HCT116 (cell line): ENCODE results near the gene ANKRD16. TPM values are rescaled to one million over a fixed set of nuclear protein-coding genes. Genes with fewer than 3 reads are reported as not detected.

Experiments used
- ATAC-seq: fragments of 200-7000 bp; cut with Tn5 transposase; 2 replicates; pipeline ENCODE4 v1.9.1; 2020; ENCODE audit warnings: mild to moderate bottlenecking, moderate library complexity
- BruUV-seq: library from RNA; stranded (reverse); fragments of 400-500 nt; replicated peaks from 2 replicates; lab custom pipeline; 2021; lab: Mats Ljungman, UMichigan
- CTCF ChIA-PET: fragments of 300-600 bp; sonication (Branson Sonifier 250); formaldehyde crosslinking; loops from one replicate; lab custom pipeline; 2021; ENCODE audit warnings: antibody characterized with exemption; lab: Charles Lee
- POLR2A ChIA-PET: fragments of 300-600, 350-600 bp; sonication (Branson Sonifier 250); formaldehyde crosslinking; loops from one replicate; lab custom pipeline; 2021; ENCODE audit warnings: antibody characterized with exemption; lab: Charles Lee
- RAD21 ChIA-PET, 2 experiments: fragments of 300-600 bp; sonication (Branson Sonifier 250); formaldehyde crosslinking; loops; one replicate each; lab custom pipeline; 2023; ENCODE audit warnings: low total read pairs in 2 of 2; ENCODE audit not compliant: uncharacterized antibody in 2 of 2, unreplicated experiment in 2 of 2, low non-redundant PET in 1 of 2; lab: Charles Lee
- DNase-seq: peaks from one replicate; pipeline ENCODE4 v3.0.0-alpha.2; 2010; ENCODE audit warnings: low read depth, low spot score
- H2AFZ ChIP-seq: fragments of 200-600 bp; shearing (Covaris generic), sonication (generic); 2 replicates; pipeline ENCODE4 v1.6.1; 2017; ENCODE audit warnings: low read depth, mixed run types, mixed read lengths, antibody characterized with exemption, low read length; ENCODE audit not compliant: poor library complexity, severe bottlenecking
- H3K27ac ChIP-seq: 2 replicates; pipeline ENCODE4 v1.5.1; 2012; ENCODE audit warnings: low read depth, low read length
- H3K27me3 ChIP-seq: fragments of 200-600 bp; sonication (generic); 2 replicates; pipeline ENCODE4 v1.6.1; 2016; ENCODE audit warnings: mixed run types, low read length, mixed read lengths; ENCODE audit not compliant: insufficient read depth
- H3K36me3 ChIP-seq, 2 experiments: fragments of 200-500 bp in 1 of 2; fragments of 200-600 bp in 1 of 2; sonication (Bioruptor generic) in 1 of 2; sonication (generic) in 1 of 2; 2 replicates each; pipeline versions ENCODE4 v1.5.1 to v1.6.1; 2014 to 2016; ENCODE audit warnings: low read length in 2 of 2, inconsistent platforms in 1 of 2, mixed read lengths in 1 of 2, mixed run types in 1 of 2; ENCODE audit not compliant: insufficient read depth in 2 of 2, control insufficient read depth in 1 of 2
- H3K4me1 ChIP-seq, 2 experiments: fragments of 200-600 bp in 1 of 2; sonication (generic) in 1 of 2; 2 replicates each; pipeline versions ENCODE4 v1.5.1 to v1.6.1; 2012 to 2017; ENCODE audit warnings: low read length in 2 of 2, inconsistent platforms in 1 of 2, mild to moderate bottlenecking in 1 of 2, mixed read lengths in 1 of 2, mixed run types in 1 of 2, moderate library complexity in 1 of 2; ENCODE audit not compliant: insufficient read depth in 2 of 2, control insufficient read depth in 1 of 2
- H3K4me2 ChIP-seq: fragments of 200-600 bp; sonication (generic); 2 replicates; pipeline ENCODE4 v1.6.1; 2017; ENCODE audit warnings: mixed run types, low read length, mixed read lengths
- H3K4me3 ChIP-seq, 2 experiments: fragments of 200-600 bp in 1 of 2; sonication (generic) in 1 of 2; replicated peaks in 1 of 2; 2 replicates each; pipeline ENCODE4 v1.5.1; 2011 to 2016; ENCODE audit warnings: low read length in 2 of 2, control low read depth in 1 of 2, low read depth in 1 of 2, mild to moderate bottlenecking in 1 of 2, mixed read lengths in 1 of 2, mixed run types in 1 of 2
- H3K79me2 ChIP-seq: fragments of 200-600 bp; sonication (generic); 2 replicates; pipeline ENCODE4 v1.6.1; 2017; ENCODE audit warnings: mild to moderate bottlenecking, mixed run types, low read length, moderate library complexity, mixed read lengths; ENCODE audit not compliant: insufficient read depth
- H3K9ac ChIP-seq: fragments of 200-600 bp; sonication (generic); 2 replicates; pipeline ENCODE4 v1.6.1; 2016; ENCODE audit warnings: low read length, mixed read lengths
- H3K9me2 ChIP-seq: fragments of 200-600 bp; sonication (generic), shearing (Covaris generic); 2 replicates; pipeline ENCODE4 v1.6.1; 2017; ENCODE audit warnings: mixed run types, mild to moderate bottlenecking, moderate library complexity; ENCODE audit not compliant: insufficient read depth
- H3K9me3 ChIP-seq, 2 experiments: fragments of 200-500 bp in 1 of 2; fragments of 200-600 bp in 1 of 2; sonication (Bioruptor generic) in 1 of 2; sonication (generic) in 1 of 2; 2 replicates each; pipeline ENCODE4 v1.6.1; 2014 to 2017; ENCODE audit warnings: low read length in 2 of 2, mixed read lengths in 2 of 2, inconsistent platforms in 1 of 2, low read depth in 1 of 2, mild to moderate bottlenecking in 1 of 2, mixed run types in 1 of 2, moderate library complexity in 1 of 2; ENCODE audit not compliant: control insufficient read depth in 1 of 2, insufficient read depth in 1 of 2
- H4K20me1 ChIP-seq: fragments of 200-600 bp; sonication (generic), shearing (Covaris generic); 2 replicates; pipeline ENCODE4 v1.6.1; 2017; ENCODE audit warnings: mixed run types, mild to moderate bottlenecking, moderate library complexity; ENCODE audit not compliant: insufficient read depth
- CBX3 ChIP-seq: IDR thresholded peaks from 2 replicates; pipeline ENCODE4 v1.6.1; 2012; ENCODE audit warnings: low read depth
- ELF1 ChIP-seq: IDR thresholded peaks from 2 replicates; pipeline ENCODE4 v1.6.1; 2012; ENCODE audit warnings: low read depth, borderline replicate concordance
- FOSL1 ChIP-seq: IDR thresholded peaks from 2 replicates; pipeline ENCODE4 v1.6.1; 2012; ENCODE audit warnings: low read depth
- JUND ChIP-seq: IDR thresholded peaks from 2 replicates; pipeline ENCODE4 v1.6.1; 2012
- POLR2A ChIP-seq: IDR thresholded peaks from 2 replicates; pipeline ENCODE4 v1.7.0; 2011; ENCODE audit warnings: borderline replicate concordance; ENCODE audit not compliant: insufficient read depth, insufficient read length; ENCODE audit errors: extremely low read depth
- POLR2AphosphoS5 ChIP-seq: IDR thresholded peaks from 2 replicates; pipeline ENCODE4 v1.6.1; 2011; ENCODE audit warnings: mild to moderate bottlenecking, low read depth, low read length, moderate library complexity
- REST ChIP-seq: IDR thresholded peaks from 2 replicates; pipeline ENCODE4 v1.6.1; 2012; ENCODE audit warnings: low read depth
- SP1 ChIP-seq: IDR thresholded peaks from 2 replicates; pipeline ENCODE4 v1.6.1; 2012; ENCODE audit warnings: low read depth
- SRF ChIP-seq: IDR thresholded peaks from 2 replicates; pipeline ENCODE4 v1.6.1; 2012; ENCODE audit warnings: low read depth
- ZNF274 ChIP-seq: fragments of 200-500 bp; sonication (Bioruptor generic); IDR thresholded peaks from 2 replicates; pipeline ENCODE4 v1.6.1; 2014; ENCODE audit warnings: mild to moderate bottlenecking, low read depth, low read length, inconsistent platforms
- intact Hi-C: fragments of 100-400 bp; cut with micrococcal nuclease; formaldehyde crosslinking; loops from 2 replicates; pipeline ENCODE4 v1.10.0; 2022
- total RNA-seq: library from RNA; stranded (reverse); gene quantifications from one replicate; pipeline ENCODE4 v1.2.1, GENCODE V29; 2021; ENCODE audit not compliant: unreplicated experiment

ANKRD16 gene
- total RNA-seq, 1 experiment from 2014 or later = 9.4 TPM

GRCh38 chr10:5935628-5936027 lies 45.9 kb upstream of the ANKRD16 start:
- no peaks in the 10 kb centered on the region for H3K4me1 ChIP-seq
- H3K36me3 ChIP-seq = peaks cover 17 to 27% of the 10 kb centered on the region in 2 experiments; a peak in 3 of 4 replicates
- no peaks in the 10 kb centered on the region for H3K9me3 ChIP-seq
- RAD21 ChIA-PET = no interaction called here
- no peak overlapping the region for H2AFZ ChIP-seq
- H3K4me2 ChIP-seq = no peak overlapping the region
- POLR2A ChIA-PET = no interaction called here
- no peaks in the 10 kb centered on the region for H4K20me1 ChIP-seq
- BruUV-seq = no TSS peak
- no peaks in the 10 kb centered on the region for H3K27me3 ChIP-seq
- TF ChIP-seq SP1 (no peak), ZNF274 (no peak), JUND (no peak), POLR2A (no peak), ELF1 (no peak), FOSL1 (no peak), POLR2AphosphoS5 (no peak)
- H3K9me2 ChIP-seq = no peaks in the 10 kb centered on the region
- no peak for DNase-seq
- intact Hi-C loops = no loop called here
- H3K79me2 ChIP-seq = no peaks in the 10 kb centered on the region
- CTCF ChIA-PET = no interaction called here
- no peak overlapping the region for H3K9ac ChIP-seq
- H3K4me3 ChIP-seq = no peak overlapping the region
- H3K27ac ChIP-seq = no peak overlapping the region
- ATAC-seq = no peak

GRCh38 chr10:5933909-5934546 lies 44.3 kb upstream of the ANKRD16 start:
- Histone ChIP-seq H3K4me2 (no peak overlapping the region), H3K4me1 (no peaks in the 10 kb centered on the region), H2AFZ (no peak overlapping the region), H4K20me1 (no peaks in the 10 kb centered on the region), H3K27me3 (no peaks in the 10 kb centered on the region), H3K4me3 (no peak overlapping the region), H3K36me3 (peaks cover 31 to 37% of the 10 kb centered on the region in 2 experiments; a peak in 3 of 4 replicates), H3K9me2 (no peaks in the 10 kb centered on the region), H3K9me3 (no peaks in the 10 kb centered on the region)
- BruUV-seq = no TSS peak
- intact Hi-C loops = no loop called here
- CTCF ChIA-PET = no interaction called here
- TF ChIP-seq POLR2A (no peak), FOSL1 (no peak), SP1 (no peak), POLR2AphosphoS5 (no peak), CBX3 (no peak), SRF (no peak), REST (no peak)
- TF ChIP-seq, all 23 proteins: peak for 0
- ATAC-seq (no peak), DNase-seq (no peak)
- no peak overlapping the region for H3K9ac ChIP-seq
- no peaks in the 10 kb centered on the region for H3K79me2 ChIP-seq
- no peak overlapping the region for H3K27ac ChIP-seq
- ChIA-PET POLR2A (no interaction called here), RAD21 (no interaction called here)
